HepG2 (cell line): ENCODE measurements around the gene IFT172. TPM values are rescaled to one million over a fixed set of nuclear protein-coding genes. Genes with fewer than 3 reads are reported as not detected.

ENCODE experiments used
- ATAC-seq: fragments of 200-7000 bp; cut with Tn5 transposase; 3 replicates; pipeline ENCODE4 v1.9.1; 2020; ENCODE audit warnings: mild to moderate bottlenecking, moderate library complexity
- BruUV-seq: library from RNA; stranded (reverse); fragments of 400-500 nt; replicated peaks from 2 replicates; lab custom pipeline; 2021; lab: Mats Ljungman, UMichigan
- CTCF ChIA-PET: fragments of 300-600 bp; formaldehyde crosslinking; extraction: SDS; loops from one replicate; lab custom pipeline; 2021; ENCODE audit warnings: low total read pairs, inconsistent platforms, low intra/inter-chr PET ratio; lab: Yijun Ruan, JAX
- POLR2A ChIA-PET: fragments of 350-600 bp; sonication (Branson Sonifier 250); formaldehyde crosslinking; loops from one replicate; lab custom pipeline; 2020; ENCODE audit warnings: antibody characterized with exemption, inconsistent platforms; lab: Yijun Ruan, JAX
- DNase-seq: peaks from one replicate; pipeline ENCODE4 v3.0.0-alpha.2; 2015; ENCODE audit warnings: low spot score
- FAIRE-seq: peaks from 3 replicates; lab custom pipeline; 2011; peaks lifted over from hg19 to GRCh38; lab: Jason Lieb, UNC
- H2AFZ ChIP-seq: one replicate; pipeline ENCODE4 v1.6.1; 2011; ENCODE audit warnings: low read length, inconsistent platforms
- H3K27ac ChIP-seq: fragments of 300-600 bp; 3 replicates; pipeline ENCODE4 v1.8.0; 2011; ENCODE audit warnings: mixed run types, mild to moderate bottlenecking, mixed read lengths, low read length, inconsistent platforms; ENCODE audit not compliant: insufficient read depth; ENCODE audit errors: extremely low read length
- H3K27me3 ChIP-seq, 2 experiments: fragments of 200-600 bp in 1 of 2; 2 replicates in 1 of 2; 3 replicates in 1 of 2; pipeline versions ENCODE4 v1.6.0 to v1.8.0; 2011; ENCODE audit warnings: low read length in 2 of 2, mild to moderate bottlenecking in 2 of 2, moderate library complexity in 2 of 2, inconsistent platforms in 1 of 2; ENCODE audit not compliant: insufficient read depth in 2 of 2, control insufficient read depth in 1 of 2
- H3K36me3 ChIP-seq, 2 experiments: fragments of 200-600 bp in 1 of 2; replicated peaks in 1 of 2; 2 replicates in 1 of 2; 3 replicates in 1 of 2; pipeline versions ENCODE4 v1.5.1 to v1.8.0; 2011; ENCODE audit warnings: low read length in 2 of 2, inconsistent platforms in 1 of 2; ENCODE audit not compliant: insufficient read depth in 2 of 2, control insufficient read depth in 1 of 2
- H3K4me1 ChIP-seq: 2 replicates; pipeline ENCODE4 v1.5.1; 2012; ENCODE audit warnings: low read length, inconsistent platforms; ENCODE audit not compliant: insufficient read depth
- H3K4me2 ChIP-seq: 2 replicates; pipeline ENCODE4 v1.6.0; 2011; ENCODE audit warnings: low read depth, low read length, inconsistent platforms
- H3K4me3 ChIP-seq, 3 experiments: fragments of 200-600 bp in 1 of 3; sonication (generic), shearing (Covaris generic) in 1 of 3; replicated peaks in 1 of 3; 2 replicates each; pipeline ENCODE4 v1.5.1; 2011 to 2016; ENCODE audit warnings: low read length in 3 of 3, inconsistent platforms in 2 of 3, low read depth in 2 of 3, mild to moderate bottlenecking in 2 of 3, control low read depth in 1 of 3, mixed read lengths in 1 of 3; ENCODE audit not compliant: insufficient read depth in 1 of 3
- H3K79me2 ChIP-seq: one replicate; pipeline ENCODE4 v1.6.1; 2011; ENCODE audit warnings: low read length, inconsistent platforms; ENCODE audit not compliant: insufficient read depth
- H3K9ac ChIP-seq: 2 replicates; pipeline ENCODE4 v1.6.0; 2011; ENCODE audit warnings: mild to moderate bottlenecking, low read depth, low read length, inconsistent platforms; ENCODE audit not compliant: insufficient read depth
- H3K9me3 ChIP-seq: 2 replicates; pipeline ENCODE4 v1.5.1; 2012; ENCODE audit warnings: mild to moderate bottlenecking, low read length
- H4K20me1 ChIP-seq: 2 replicates; pipeline ENCODE4 v1.6.0; 2011; ENCODE audit warnings: inconsistent platforms, mild to moderate bottlenecking, low read length, moderate library complexity; ENCODE audit not compliant: insufficient read depth
- CCAR2 ChIP-seq: fragments of 200-400 bp; formaldehyde crosslinking; optimal IDR thresholded peaks from 2 replicates; pipeline ENCODE3; 2018; ENCODE audit warnings: low read depth, mild to moderate bottlenecking, low read length, moderate library complexity
- FOXJ3 ChIP-seq: sonication (generic); formaldehyde crosslinking; IDR thresholded peaks from 2 replicates; pipeline ENCODE4 v1.4.0; 2020; ENCODE audit warnings: missing genetic modification reagents, mild to moderate bottlenecking, borderline replicate concordance
- MBD4 ChIP-seq: IDR thresholded peaks from 2 replicates; pipeline ENCODE4 v1.6.1; 2012; ENCODE audit warnings: low read length, inconsistent platforms, borderline replicate concordance
- WGBS: methylation state at CpG from one replicate; pipeline ENCODE4 v1.1.6; 2017; ENCODE audit warnings: low lambda C conversion rate; 5-methylcytosine and 5-hydroxymethylcytosine counted together
- in situ Hi-C: cut with HindIII; loops from 2 replicates; pipeline ENCODE4 v1.10.0; 2017; ENCODE audit warnings: low pct_unique_long_range_greater_than_20kb; ENCODE audit not compliant: extremely low pct_ligation_motif_present
- intact Hi-C: fragments of 100-400 bp; cut with micrococcal nuclease; formaldehyde crosslinking; loops from one replicate; pipeline ENCODE4 v1.10.0; 2022; ENCODE audit not compliant: unreplicated experiment
- polyA plus RNA-seq, 8 experiments: library from polyadenylated mRNA; depleted of rRNA in 3 of 8; stranded (reverse) in 7 of 8; unstranded in 1 of 8; fragments of >200 nt; fragmentation: Illumina TruSeq in 4 of 8; extraction: Trizol in 4 of 8; gene quantifications; 2 replicates each; pipeline versions ENCODE4 v1.2.1 to v1.2.3, GENCODE V29; 2011 to 2016; ENCODE audit warnings: low read depth in 4 of 8, missing spikeins in 1 of 8, mixed read lengths in 1 of 8; ENCODE audit not compliant: insufficient read depth in 1 of 8
- total RNA-seq, 5 experiments: library from RNA; depleted of rRNA; stranded (reverse); fragments of >200 nt; fragmentation: Illumina TruSeq; extraction: Trizol; gene quantifications; 2 replicates each; pipeline ENCODE4 v1.2.3, GENCODE V29; 2016; ENCODE audit warnings: low read depth in 1 of 5
- TF ChIP-seq, protein P1 (sequence below): sonication (generic); formaldehyde crosslinking; IDR thresholded peaks from 2 replicates; pipeline ENCODE4 v1.8.0; 2022; ENCODE audit warnings: mild to moderate bottlenecking, missing genetic modification reagents
- TF ChIP-seq, protein P2 (sequence below): IDR thresholded peaks from 2 replicates; pipeline ENCODE4 v1.4.0; 2020; ENCODE audit warnings: mild to moderate bottlenecking, missing genetic modification reagents

The IFT172 gene
- total and polyA plus RNA-seq, 2 of the 13 experiments (the other 11 are each of a cell fraction or from before 2014, with no cell fraction given): 21.6 to 35.7 TPM

DNA sequence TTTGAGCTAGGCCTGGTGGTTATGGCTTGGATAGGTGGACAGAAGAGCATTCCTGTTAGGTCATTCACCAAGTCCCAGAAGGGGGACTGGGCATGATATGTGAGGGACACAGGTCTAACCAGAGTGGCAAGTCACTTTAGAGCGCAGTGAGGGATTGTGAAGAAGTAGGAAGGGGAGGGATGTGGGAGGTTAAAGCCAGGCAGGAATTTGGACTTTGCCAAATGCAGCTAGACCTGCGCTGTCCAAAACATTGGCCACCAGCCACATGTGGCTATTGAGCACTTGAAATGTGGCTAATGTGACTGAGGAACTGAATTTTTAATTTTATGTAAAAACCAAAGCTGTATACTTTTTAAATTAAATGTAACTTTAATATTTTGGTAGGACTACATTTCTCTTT is 30.8 kb upstream of the IFT172 start:
- H3K4me3 ChIP-seq: no peak overlapping the region
- no peak overlapping the region for H2AFZ ChIP-seq
- in situ Hi-C loops: no loop called here
- H4K20me1 ChIP-seq: no peaks in the 10 kb centered on the region
- ChIA-PET CTCF (no interaction called here), POLR2A (no interaction called here)
- BruUV-seq: no TSS peak
- no peaks in the 10 kb centered on the region for H3K9me3 ChIP-seq
- H3K9ac ChIP-seq: no peak overlapping the region
- intact Hi-C loops: no loop called here
- ATAC-seq (peak; percentile 17; the same call in 1 of the 3 replicates), FAIRE-seq (peak; percentile 4), DNase-seq (no peak)
- WGBS: 94% methylated on average over 2 of the region's 2 CpGs
- no peaks in the 10 kb centered on the region for H3K79me2 ChIP-seq
- H3K27ac ChIP-seq: no peak overlapping the region
- TF ChIP-seq, protein P1, sequence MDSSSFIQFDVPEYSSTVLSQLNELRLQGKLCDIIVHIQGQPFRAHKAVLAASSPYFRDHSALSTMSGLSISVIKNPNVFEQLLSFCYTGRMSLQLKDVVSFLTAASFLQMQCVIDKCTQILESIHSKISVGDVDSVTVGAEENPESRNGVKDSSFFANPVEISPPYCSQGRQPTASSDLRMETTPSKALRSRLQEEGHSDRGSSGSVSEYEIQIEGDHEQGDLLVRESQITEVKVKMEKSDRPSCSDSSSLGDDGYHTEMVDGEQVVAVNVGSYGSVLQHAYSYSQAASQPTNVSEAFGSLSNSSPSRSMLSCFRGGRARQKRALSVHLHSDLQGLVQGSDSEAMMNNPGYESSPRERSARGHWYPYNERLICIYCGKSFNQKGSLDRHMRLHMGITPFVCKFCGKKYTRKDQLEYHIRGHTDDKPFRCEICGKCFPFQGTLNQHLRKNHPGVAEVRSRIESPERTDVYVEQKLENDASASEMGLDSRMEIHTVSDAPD (CRISPR knock-in tag): no peak
- TF ChIP-seq CCAR2: no peak
- TF ChIP-seq MBD4: no peak
- no peak for TF ChIP-seq FOXJ3 (CRISPR knock-in tag)
- TF ChIP-seq, protein P2, sequence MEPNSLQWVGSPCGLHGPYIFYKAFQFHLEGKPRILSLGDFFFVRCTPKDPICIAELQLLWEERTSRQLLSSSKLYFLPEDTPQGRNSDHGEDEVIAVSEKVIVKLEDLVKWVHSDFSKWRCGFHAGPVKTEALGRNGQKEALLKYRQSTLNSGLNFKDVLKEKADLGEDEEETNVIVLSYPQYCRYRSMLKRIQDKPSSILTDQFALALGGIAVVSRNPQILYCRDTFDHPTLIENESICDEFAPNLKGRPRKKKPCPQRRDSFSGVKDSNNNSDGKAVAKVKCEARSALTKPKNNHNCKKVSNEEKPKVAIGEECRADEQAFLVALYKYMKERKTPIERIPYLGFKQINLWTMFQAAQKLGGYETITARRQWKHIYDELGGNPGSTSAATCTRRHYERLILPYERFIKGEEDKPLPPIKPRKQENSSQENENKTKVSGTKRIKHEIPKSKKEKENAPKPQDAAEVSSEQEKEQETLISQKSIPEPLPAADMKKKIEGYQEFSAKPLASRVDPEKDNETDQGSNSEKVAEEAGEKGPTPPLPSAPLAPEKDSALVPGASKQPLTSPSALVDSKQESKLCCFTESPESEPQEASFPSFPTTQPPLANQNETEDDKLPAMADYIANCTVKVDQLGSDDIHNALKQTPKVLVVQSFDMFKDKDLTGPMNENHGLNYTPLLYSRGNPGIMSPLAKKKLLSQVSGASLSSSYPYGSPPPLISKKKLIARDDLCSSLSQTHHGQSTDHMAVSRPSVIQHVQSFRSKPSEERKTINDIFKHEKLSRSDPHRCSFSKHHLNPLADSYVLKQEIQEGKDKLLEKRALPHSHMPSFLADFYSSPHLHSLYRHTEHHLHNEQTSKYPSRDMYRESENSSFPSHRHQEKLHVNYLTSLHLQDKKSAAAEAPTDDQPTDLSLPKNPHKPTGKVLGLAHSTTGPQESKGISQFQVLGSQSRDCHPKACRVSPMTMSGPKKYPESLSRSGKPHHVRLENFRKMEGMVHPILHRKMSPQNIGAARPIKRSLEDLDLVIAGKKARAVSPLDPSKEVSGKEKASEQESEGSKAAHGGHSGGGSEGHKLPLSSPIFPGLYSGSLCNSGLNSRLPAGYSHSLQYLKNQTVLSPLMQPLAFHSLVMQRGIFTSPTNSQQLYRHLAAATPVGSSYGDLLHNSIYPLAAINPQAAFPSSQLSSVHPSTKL (CRISPR knock-in tag): no peak
- H3K27me3 ChIP-seq: no peaks in the 10 kb centered on the region
- H3K4me2 ChIP-seq: no peak overlapping the region
- peaks cover 29% of the 10 kb centered on the region for H3K4me1 ChIP-seq
- H3K36me3 ChIP-seq: no peaks in the 10 kb centered on the region
